Dendritic cell treated with granulocyte-macrophage colony-stimulating factor and Interleukin-4, amounts not matched to agents 40 ng/mL and 50 ng/mL, for 4 days (primary cell): ENCODE results near the gene POLR2A.
"Not testable (repeated sequence)": the region's sequence is repeated elsewhere in the genome, so short reads cannot be mapped to it uniquely, and the experiment has no call there.

Experiments
- H3K27ac Mint-ChIP-seq: one replicate; pipeline ENCODE4 v1.8.0; 2022; ENCODE audit warnings: mild to moderate bottlenecking, mixed read lengths
- H3K27me3 Mint-ChIP-seq: one replicate; pipeline ENCODE4 v1.8.0; 2022; ENCODE audit warnings: mild to moderate bottlenecking, mixed read lengths
- H3K36me3 Mint-ChIP-seq: one replicate; pipeline ENCODE4 v1.8.0; 2022; ENCODE audit warnings: low read depth, mixed read lengths
- H3K4me1 Mint-ChIP-seq: one replicate; pipeline ENCODE4 v1.8.0; 2022; ENCODE audit warnings: low read depth, mixed read lengths
- H3K4me3 Mint-ChIP-seq: one replicate; pipeline ENCODE4 v1.8.0; 2022; ENCODE audit warnings: mild to moderate bottlenecking, moderate library complexity, mixed read lengths
- H3K9me3 Mint-ChIP-seq: one replicate; pipeline ENCODE4 v1.8.0; 2022; ENCODE audit warnings: mixed read lengths
- intact Hi-C: fragments of 100-400 bp; cut with micrococcal nuclease; formaldehyde crosslinking; loops from one replicate; pipeline ENCODE4 v1.15.0; 2022

The POLR2A gene

GRCh38 chr17:7466639-7467341, 17.4 kb upstream of the POLR2A start:
- Mint-ChIP-seq H3K27ac (peak overlapping the region; percentile 87), H3K36me3 (peaks cover 68% of the 10 kb centered on the region), H3K9me3 (no peaks in the 10 kb centered on the region), H3K4me3 (peak overlapping the region; percentile 38), H3K4me1 (peaks cover 39% of the 10 kb centered on the region), H3K27me3 (no peaks in the 10 kb centered on the region)
- intact Hi-C loops: no loop called here

- Mint-ChIP-seq H3K36me3 (peaks cover 61% of the 10 kb centered on the region), H3K27me3 (no peaks in the 10 kb centered on the region), H3K9me3 (no peaks in the 10 kb centered on the region), H3K4me1 (peaks cover 44% of the 10 kb centered on the region), H3K4me3 (no peak overlapping the region), H3K27ac (peak overlapping the region; percentile 87)
- intact Hi-C loops: no loop called here
These were observed 16.7 kb upstream of the POLR2A start for GRCh38 chr17:7467498-7467897.

GRCh38 chr17:7468290-7468689, 15.9 kb upstream of the POLR2A start:
- Mint-ChIP-seq H3K4me3 (no peak overlapping the region), H3K4me1 (peaks cover 44% of the 10 kb centered on the region), H3K9me3 (no peaks in the 10 kb centered on the region), H3K36me3 (peaks cover 53% of the 10 kb centered on the region), H3K27me3 (no peaks in the 10 kb centered on the region), H3K27ac (no peak overlapping the region)
- intact Hi-C loops: no loop called here

- Mint-ChIP-seq H3K4me3 (no peak overlapping the region), H3K27ac (no peak overlapping the region), H3K9me3 (no peaks in the 10 kb centered on the region), H3K27me3 (no peaks in the 10 kb centered on the region), H3K4me1 (peaks cover 44% of the 10 kb centered on the region), H3K36me3 (peaks cover 47% of the 10 kb centered on the region)
- intact Hi-C loops: no loop called here
These were observed 15.3 kb upstream of the POLR2A start for GRCh38 chr17:7468804-7469389.

- H3K9me3 Mint-ChIP-seq, intact Hi-C loops, H3K27ac Mint-ChIP-seq, H3K27me3 Mint-ChIP-seq, H3K4me3 Mint-ChIP-seq: not testable (repeated sequence)
- peaks cover 44% of the 10 kb centered on the region for H3K36me3 Mint-ChIP-seq
- H3K4me1 Mint-ChIP-seq: peaks cover 44% of the 10 kb centered on the region
These were observed 14.3 kb upstream of the POLR2A start for GRCh38 chr17:7469843-7470242.

- Mint-ChIP-seq H3K4me1 (peaks cover 47% of the 10 kb centered on the region), H3K36me3 (peaks cover 42% of the 10 kb centered on the region)
- H3K9me3 Mint-ChIP-seq, H3K4me3 Mint-ChIP-seq, H3K27ac Mint-ChIP-seq, intact Hi-C loops, H3K27me3 Mint-ChIP-seq: not testable (repeated sequence)
These were observed 13.7 kb upstream of the POLR2A start for GRCh38 chr17:7470457-7470973.

GRCh38 chr17:7471729-7472128, 12.4 kb upstream of the POLR2A start:
- Mint-ChIP-seq H3K9me3 (no peaks in the 10 kb centered on the region), H3K4me1 (peaks cover 47% of the 10 kb centered on the region), H3K36me3 (peaks cover 30% of the 10 kb centered on the region), H3K4me3 (no peak overlapping the region), H3K27ac (peak overlapping the region; percentile 63), H3K27me3 (no peaks in the 10 kb centered on the region)
- intact Hi-C loops: no loop called here

GRCh38 chr17:7474767-7475166, 9.4 kb upstream of the POLR2A start:
- H3K27ac Mint-ChIP-seq, H3K27me3 Mint-ChIP-seq, H3K9me3 Mint-ChIP-seq, H3K4me3 Mint-ChIP-seq, intact Hi-C loops, H3K36me3 Mint-ChIP-seq: not testable (repeated sequence)
- peaks cover 49% of the 10 kb centered on the region for H3K4me1 Mint-ChIP-seq

GRCh38 chr17:7475764-7476422, 8.3 kb upstream of the POLR2A start:
- peak overlapping the region; percentile 0 for H3K4me3 Mint-ChIP-seq
- H3K36me3 Mint-ChIP-seq: peaks cover 9% of the 10 kb centered on the region

GRCh38 chr17:7476494-7476893, 7.7 kb upstream of the POLR2A start:
- H3K36me3 Mint-ChIP-seq: peaks cover 9% of the 10 kb centered on the region
- peaks cover 64% of the 10 kb centered on the region for H3K4me1 Mint-ChIP-seq
- no peaks in the 10 kb centered on the region for H3K9me3 Mint-ChIP-seq
- no peaks in the 10 kb centered on the region for H3K27me3 Mint-ChIP-seq
- H3K27ac Mint-ChIP-seq: peak overlapping the region; percentile 81
- intact Hi-C loops: no loop called here
- peak overlapping the region; percentile 4 for H3K4me3 Mint-ChIP-seq

More at GRCh38 chr17:7475764-7476422, 8.3 kb upstream of the POLR2A start:
- intact Hi-C loops: no loop called here
- peak overlapping the region; percentile 81 for H3K27ac Mint-ChIP-seq
- peaks cover 60% of the 10 kb centered on the region for H3K4me1 Mint-ChIP-seq
- no peaks in the 10 kb centered on the region for H3K27me3 Mint-ChIP-seq
- H3K9me3 Mint-ChIP-seq: no peaks in the 10 kb centered on the region

- Mint-ChIP-seq H3K27me3 (no peaks in the 10 kb centered on the region), H3K27ac (peak overlapping the region; percentile 81), H3K36me3 (peaks cover 9% of the 10 kb centered on the region), H3K4me1 (peaks cover 64% of the 10 kb centered on the region), H3K9me3 (no peaks in the 10 kb centered on the region), H3K4me3 (peak overlapping the region; percentile 75)
- intact Hi-C loops: no loop called here
These were observed 7.2 kb upstream of the POLR2A start for GRCh38 chr17:7476951-7477350.

- H3K27me3 Mint-ChIP-seq: no peaks in the 10 kb centered on the region
- intact Hi-C loops: no loop called here
- no peaks in the 10 kb centered on the region for H3K9me3 Mint-ChIP-seq
- H3K36me3 Mint-ChIP-seq: peaks cover 9% of the 10 kb centered on the region
- peak overlapping the region; percentile 81 for H3K27ac Mint-ChIP-seq
- H3K4me1 Mint-ChIP-seq: peaks cover 67% of the 10 kb centered on the region
- peak overlapping the region; percentile 75 for H3K4me3 Mint-ChIP-seq
These were observed 6.5 kb upstream of the POLR2A start for GRCh38 chr17:7477392-7478275.

GRCh38 chr17:7478276-7479212, 5.6 kb upstream of the POLR2A start:
- H3K4me3 Mint-ChIP-seq: peak overlapping the region; percentile 75
- H3K27ac Mint-ChIP-seq: peak overlapping the region; percentile 81
- peaks cover 17% of the 10 kb centered on the region for H3K36me3 Mint-ChIP-seq
- no peaks in the 10 kb centered on the region for H3K27me3 Mint-ChIP-seq
- no peaks in the 10 kb centered on the region for H3K9me3 Mint-ChIP-seq
- peaks cover 73% of the 10 kb centered on the region for H3K4me1 Mint-ChIP-seq
- intact Hi-C loops: no loop called here
